ENCODE data around the gene SMIM45.

GRCh38 chr22:41978732-41979131 lies 26.8 kb downstream of the SMIM45 start:
- TF ChIP-seq CTCF (IDR thresholded peaks at IDR 0.05; ENCODE audit: low read length) (no peak), EZH2 (IDR thresholded peaks at IDR 0.05; ENCODE audit: borderline replicate concordance, low read length) (no peak)

Measured in OCI-LY1 (cell line).